ENCODE measurements around the gene TAF5L.

TAF5L gene

GRCh38 chr1:229625915-229626831 lies at the start of gene TAF5L, which contains the start of gene URB2:
Gene TAF5L, minus strand, starts transcription at chr1:229626122. Its CDS starts 11,640 bp downstream, at chr1:229614482.
Gene URB2, plus strand, starts transcription at chr1:229626247. Its CDS starts 1,387 bp downstream, at chr1:229627634.
- peak; percentile 69 for DNase-seq

GRCh38 chr1:229675396-229675795 lies 49.5 kb upstream of the TAF5L start:
- no peak for DNase-seq

GRCh38 chr1:229674042-229674441 lies 48.1 kb upstream of the TAF5L start:
- DNase-seq: no peak

- DNase-seq: no peak
These were observed 46.3 kb upstream of the TAF5L start for GRCh38 chr1:229672246-229672645.

- no peak for DNase-seq
These were observed 45.4 kb upstream of the TAF5L start for GRCh38 chr1:229671310-229671709.

- no peak for DNase-seq
These were observed 43.4 kb upstream of the TAF5L start for GRCh38 chr1:229669333-229669732.

GRCh38 chr1:229666585-229666984 lies 40.7 kb upstream of the TAF5L start:
- DNase-seq: no peak

- no peak for DNase-seq
These were observed 40.1 kb upstream of the TAF5L start for GRCh38 chr1:229665912-229666558.

- peak; percentile 73 for DNase-seq
These were observed 38.3 kb upstream of the TAF5L start for GRCh38 chr1:229664133-229664689.

GRCh38 chr1:229661897-229662296 lies 36.0 kb upstream of the TAF5L start:
- DNase-seq: no peak

GRCh38 chr1:229661022-229661877 lies 35.3 kb upstream of the TAF5L start:
- no peak for DNase-seq

GRCh38 chr1:229657993-229658755 lies 32.3 kb upstream of the TAF5L start:
- no peak for DNase-seq

GRCh38 chr1:229655781-229656180 lies 29.9 kb upstream of the TAF5L start:
- no peak for DNase-seq

GRCh38 chr1:229653420-229653819 lies 27.5 kb upstream of the TAF5L start:
- DNase-seq: no peak

GRCh38 chr1:229651546-229651945 lies 25.6 kb upstream of the TAF5L start:
- no peak for DNase-seq

- DNase-seq: no peak
These were observed 24.1 kb upstream of the TAF5L start for GRCh38 chr1:229650045-229650444.

- no peak for DNase-seq
These were observed 22.5 kb upstream of the TAF5L start for GRCh38 chr1:229648406-229648805.

- DNase-seq: no peak
These were observed 19.5 kb upstream of the TAF5L start for GRCh38 chr1:229645324-229645993.

- DNase-seq: no peak
These were observed 18.2 kb upstream of the TAF5L start for GRCh38 chr1:229643996-229644745.

GRCh38 chr1:229642970-229643369 lies 17.0 kb upstream of the TAF5L start:
- DNase-seq: no peak

GRCh38 chr1:229642376-229642775 lies 16.5 kb upstream of the TAF5L start:
- no peak for DNase-seq

Data from T1000 (cell line).